Neural cell (in vitro differentiated cells): ENCODE results near the gene TFDP1.

Experiments used
- EP300 ChIP-seq: fragments of 450-650 bp; conservative IDR thresholded peaks from 2 replicates; pipeline ENCODE4 v1.6.1; 2014; ENCODE audit warnings: antibody characterized with exemption, mild to moderate bottlenecking, moderate library complexity; ENCODE audit not compliant: poor library complexity, severe bottlenecking
- EZH2 ChIP-seq: fragments of 200-600, 300-800 bp; shearing (Covaris generic), sonication (generic); IDR thresholded peaks from 2 replicates; pipeline ENCODE4 v1.6.1; 2014; ENCODE audit warnings: antibody characterized with exemption, low read length, borderline replicate concordance, mild to moderate bottlenecking; ENCODE audit not compliant: insufficient read depth, poor library complexity, severe bottlenecking
- MXI1 ChIP-seq: fragments of 450-650 bp; conservative IDR thresholded peaks from 2 replicates; pipeline ENCODE4 v1.6.1; 2014; ENCODE audit warnings: antibody characterized with exemption, mild to moderate bottlenecking; ENCODE audit not compliant: poor library complexity, severe bottlenecking
- POLR2AphosphoS5 ChIP-seq: IDR thresholded peaks from 2 replicates; pipeline ENCODE4 v1.6.1; 2012
- RAD21 ChIP-seq: fragments of 450-650 bp; conservative IDR thresholded peaks from 2 replicates; pipeline ENCODE4 v1.6.1; 2014; ENCODE audit warnings: antibody characterized with exemption, mild to moderate bottlenecking, moderate library complexity
- SMC3 ChIP-seq: fragments of 450-650 bp; conservative IDR thresholded peaks from 2 replicates; pipeline ENCODE4 v1.6.1; 2014; ENCODE audit warnings: antibody characterized with exemption, mild to moderate bottlenecking, moderate library complexity; ENCODE audit not compliant: poor library complexity
- TAF1 ChIP-seq: IDR thresholded peaks from 2 replicates; pipeline ENCODE4 v1.6.1; 2012; ENCODE audit warnings: low read depth
- TF ChIP-seq, protein P1 (sequence below): fragments of 450-650 bp; IDR thresholded peaks from 2 replicates; pipeline ENCODE4 v1.5.1; 2014; ENCODE audit warnings: antibody characterized with exemption, mild to moderate bottlenecking, moderate library complexity; ENCODE audit not compliant: poor library complexity, severe bottlenecking
- TF ChIP-seq, protein P2 (sequence below): IDR thresholded peaks from 2 replicates; pipeline ENCODE4 v1.6.1; 2012; ENCODE audit warnings: borderline replicate concordance

DNA sequence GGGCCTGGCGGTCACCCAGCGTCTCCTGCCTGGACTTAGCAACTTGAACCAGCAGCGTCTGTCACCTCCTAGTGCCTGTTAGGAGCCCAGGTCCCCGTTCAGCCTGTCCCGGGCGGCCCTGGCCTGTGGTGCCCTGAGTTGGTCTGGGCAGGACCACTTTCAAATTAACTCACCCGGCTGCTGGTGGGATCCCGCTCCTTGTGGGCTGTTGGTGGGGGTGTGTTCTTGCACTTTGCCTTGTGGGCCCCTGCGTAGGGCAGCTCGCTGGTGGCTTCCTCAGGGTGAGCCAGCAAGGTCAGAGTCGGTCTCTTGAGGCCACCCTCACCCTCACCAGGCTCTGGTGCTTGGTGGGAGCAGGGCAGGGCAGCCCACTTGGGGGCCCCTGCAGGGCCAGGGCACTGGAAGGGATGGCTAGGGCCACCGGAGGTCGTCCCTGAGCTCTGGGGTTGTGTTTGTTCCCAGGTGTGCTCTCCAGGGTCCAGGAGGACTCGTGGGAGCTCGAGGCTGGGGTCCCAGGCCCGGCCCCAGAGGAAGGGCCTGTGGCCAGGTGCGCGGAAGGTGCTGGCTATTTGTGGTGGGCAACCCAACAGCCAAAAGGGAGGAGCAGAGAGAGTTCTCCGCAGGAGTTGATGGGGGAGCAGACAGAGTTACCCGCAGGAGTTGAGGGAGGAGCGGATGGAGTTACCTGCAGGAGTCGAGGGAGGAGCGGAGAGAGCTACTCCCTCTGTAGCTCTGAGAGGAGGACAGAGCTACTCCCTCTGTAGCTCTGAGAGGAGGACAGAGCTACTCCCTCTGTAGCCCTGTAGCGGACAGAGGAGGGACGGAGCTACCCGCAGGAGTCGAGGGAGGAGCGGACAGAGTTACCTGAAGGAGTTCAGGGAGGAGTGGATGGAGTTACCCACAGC, 16.9 kb downstream of the TFDP1 start:
- TF ChIP-seq, protein P1, sequence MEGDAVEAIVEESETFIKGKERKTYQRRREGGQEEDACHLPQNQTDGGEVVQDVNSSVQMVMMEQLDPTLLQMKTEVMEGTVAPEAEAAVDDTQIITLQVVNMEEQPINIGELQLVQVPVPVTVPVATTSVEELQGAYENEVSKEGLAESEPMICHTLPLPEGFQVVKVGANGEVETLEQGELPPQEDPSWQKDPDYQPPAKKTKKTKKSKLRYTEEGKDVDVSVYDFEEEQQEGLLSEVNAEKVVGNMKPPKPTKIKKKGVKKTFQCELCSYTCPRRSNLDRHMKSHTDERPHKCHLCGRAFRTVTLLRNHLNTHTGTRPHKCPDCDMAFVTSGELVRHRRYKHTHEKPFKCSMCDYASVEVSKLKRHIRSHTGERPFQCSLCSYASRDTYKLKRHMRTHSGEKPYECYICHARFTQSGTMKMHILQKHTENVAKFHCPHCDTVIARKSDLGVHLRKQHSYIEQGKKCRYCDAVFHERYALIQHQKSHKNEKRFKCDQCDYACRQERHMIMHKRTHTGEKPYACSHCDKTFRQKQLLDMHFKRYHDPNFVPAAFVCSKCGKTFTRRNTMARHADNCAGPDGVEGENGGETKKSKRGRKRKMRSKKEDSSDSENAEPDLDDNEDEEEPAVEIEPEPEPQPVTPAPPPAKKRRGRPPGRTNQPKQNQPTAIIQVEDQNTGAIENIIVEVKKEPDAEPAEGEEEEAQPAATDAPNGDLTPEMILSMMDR = no peak
- TF ChIP-seq EP300 (no peak), EZH2 (no peak), POLR2AphosphoS5 (no peak), MXI1 (no peak), SMC3 (no peak), TAF1 (no peak), RAD21 (no peak)
- TF ChIP-seq, protein P2, sequence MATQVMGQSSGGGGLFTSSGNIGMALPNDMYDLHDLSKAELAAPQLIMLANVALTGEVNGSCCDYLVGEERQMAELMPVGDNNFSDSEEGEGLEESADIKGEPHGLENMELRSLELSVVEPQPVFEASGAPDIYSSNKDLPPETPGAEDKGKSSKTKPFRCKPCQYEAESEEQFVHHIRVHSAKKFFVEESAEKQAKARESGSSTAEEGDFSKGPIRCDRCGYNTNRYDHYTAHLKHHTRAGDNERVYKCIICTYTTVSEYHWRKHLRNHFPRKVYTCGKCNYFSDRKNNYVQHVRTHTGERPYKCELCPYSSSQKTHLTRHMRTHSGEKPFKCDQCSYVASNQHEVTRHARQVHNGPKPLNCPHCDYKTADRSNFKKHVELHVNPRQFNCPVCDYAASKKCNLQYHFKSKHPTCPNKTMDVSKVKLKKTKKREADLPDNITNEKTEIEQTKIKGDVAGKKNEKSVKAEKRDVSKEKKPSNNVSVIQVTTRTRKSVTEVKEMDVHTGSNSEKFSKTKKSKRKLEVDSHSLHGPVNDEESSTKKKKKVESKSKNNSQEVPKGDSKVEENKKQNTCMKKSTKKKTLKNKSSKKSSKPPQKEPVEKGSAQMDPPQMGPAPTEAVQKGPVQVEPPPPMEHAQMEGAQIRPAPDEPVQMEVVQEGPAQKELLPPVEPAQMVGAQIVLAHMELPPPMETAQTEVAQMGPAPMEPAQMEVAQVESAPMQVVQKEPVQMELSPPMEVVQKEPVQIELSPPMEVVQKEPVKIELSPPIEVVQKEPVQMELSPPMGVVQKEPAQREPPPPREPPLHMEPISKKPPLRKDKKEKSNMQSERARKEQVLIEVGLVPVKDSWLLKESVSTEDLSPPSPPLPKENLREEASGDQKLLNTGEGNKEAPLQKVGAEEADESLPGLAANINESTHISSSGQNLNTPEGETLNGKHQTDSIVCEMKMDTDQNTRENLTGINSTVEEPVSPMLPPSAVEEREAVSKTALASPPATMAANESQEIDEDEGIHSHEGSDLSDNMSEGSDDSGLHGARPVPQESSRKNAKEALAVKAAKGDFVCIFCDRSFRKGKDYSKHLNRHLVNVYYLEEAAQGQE = no peak
